Skeletal muscle tissue (tissue), 4 donors: Measurements from ENCODE around the gene AHCTF1. TPM values are rescaled to one million over a fixed set of nuclear protein-coding genes. Genes with fewer than 3 reads are reported as not detected.
"Not testable (repeated sequence)": the region's sequence is repeated elsewhere in the genome, so short reads cannot be mapped to it uniquely, and the experiment has no call there.

Experiments
- H3K27ac ChIP-seq: one replicate; pipeline ENCODE4 v1.7.0; 2013; ENCODE audit warnings: mild to moderate bottlenecking, low read depth, low read length, inconsistent platforms
- H3K27me3 ChIP-seq, 3 donors: one replicate each; pipeline ENCODE4 v1.7.0; 2013; ENCODE audit warnings: low read length in 3 of 3; ENCODE audit not compliant: control insufficient read depth in 3 of 3, insufficient read depth in 3 of 3
- H3K36me3 ChIP-seq, 3 donors: one replicate each; pipeline ENCODE4 v1.7.0; 2013; ENCODE audit warnings: low read length in 3 of 3; ENCODE audit not compliant: control insufficient read depth in 3 of 3, insufficient read depth in 3 of 3
- H3K4me1 ChIP-seq, 3 donors: one replicate each; pipeline ENCODE4 v1.7.0; 2013; ENCODE audit warnings: low read length in 3 of 3, mild to moderate bottlenecking in 3 of 3; ENCODE audit not compliant: control insufficient read depth in 3 of 3, insufficient read depth in 3 of 3
- H3K4me3 ChIP-seq, 3 donors: one replicate each; pipeline ENCODE4 v1.7.0; 2013; ENCODE audit warnings: low read length in 3 of 3
- H3K9ac ChIP-seq, 3 donors: one replicate each; pipeline ENCODE4 v1.7.0; 2013; ENCODE audit warnings: low read length in 3 of 3, mild to moderate bottlenecking in 3 of 3, moderate library complexity in 2 of 3, low read depth in 1 of 3
- H3K9me3 ChIP-seq, 3 donors: one replicate each; pipeline ENCODE4 v1.7.0; 2013; ENCODE audit warnings: low read length in 3 of 3; ENCODE audit not compliant: control insufficient read depth in 3 of 3
- total RNA-seq: library from RNA; depleted of rRNA; stranded (reverse); fragments of >200 nt; gene quantifications from one replicate; pipeline ENCODE4 v1.2.3, GENCODE V29; 2014
- donor health status: Osteomylitis.

AHCTF1 gene
- total RNA-seq, 1 donor from 2014 or later, result 19.3 TPM

DNA sequence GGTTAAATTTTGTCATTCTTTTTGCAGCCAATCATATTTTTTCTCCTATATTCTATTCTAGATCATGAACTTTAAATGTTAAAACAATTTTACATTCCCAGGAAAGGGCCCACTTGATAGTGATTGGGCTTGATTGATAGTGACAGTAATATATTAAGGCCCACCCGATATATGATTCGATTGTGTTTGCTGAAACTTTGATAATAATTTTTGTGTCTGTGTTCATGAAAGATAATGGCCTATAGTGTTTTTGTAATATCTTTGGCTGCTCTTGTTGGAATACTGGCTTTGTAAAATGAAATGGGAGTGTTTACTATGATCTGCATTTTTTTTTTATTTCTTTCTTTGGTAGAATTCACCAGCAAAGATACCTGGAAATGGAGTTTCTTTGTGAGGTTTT, 107.2 kb downstream of the AHCTF1 start:
- H3K36me3 ChIP-seq, result no peaks in the 10 kb centered on the region
- no peak overlapping the region for H3K27ac ChIP-seq
- H3K4me1 ChIP-seq, result peaks cover 0 to 6% (median 5%) of the 10 kb centered on the region in 3 donors
- H3K27me3 ChIP-seq, result no peaks in the 10 kb centered on the region
- no peak overlapping the region for H3K9ac ChIP-seq
- H3K4me3 ChIP-seq, result no peak overlapping the region
- peaks cover 0 to 4% (median 0%) of the 10 kb centered on the region in 3 donors for H3K9me3 ChIP-seq

- not testable (repeated sequence) for H3K27ac ChIP-seq, H3K9me3 ChIP-seq, H3K4me3 ChIP-seq, H3K27me3 ChIP-seq, H3K4me1 ChIP-seq, H3K36me3 ChIP-seq, H3K9ac ChIP-seq
Measured at GRCh38 chr1:246822154-246822553, 109.6 kb downstream of the AHCTF1 start.

DNA sequence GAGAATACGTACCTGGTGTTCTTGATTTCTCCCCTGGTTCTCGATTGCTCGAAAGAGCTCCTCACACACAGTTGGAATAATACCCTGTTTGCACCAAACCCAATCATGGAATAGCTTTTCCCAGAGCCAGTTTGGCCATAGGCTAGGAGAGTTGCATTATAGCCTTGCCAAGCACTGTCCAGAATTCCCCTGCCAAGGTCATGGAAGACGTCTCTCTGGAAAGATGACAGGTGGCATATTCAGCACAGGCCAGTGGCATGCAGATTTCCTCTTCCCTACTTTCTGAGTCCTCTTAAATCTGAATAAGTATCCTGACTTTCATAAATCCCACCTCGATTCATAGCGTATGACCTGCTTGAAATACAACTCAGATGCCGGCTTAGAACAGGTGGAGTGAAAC, 111.1 kb downstream of the AHCTF1 start:
- no peaks in the 10 kb centered on the region for H3K27me3 ChIP-seq
- no peak overlapping the region for H3K9ac ChIP-seq
- H3K4me1 ChIP-seq, result peaks cover 0 to 6% (median 5%) of the 10 kb centered on the region in 3 donors
- no peak overlapping the region for H3K27ac ChIP-seq
- no peaks in the 10 kb centered on the region for H3K9me3 ChIP-seq
- H3K36me3 ChIP-seq, result no peaks in the 10 kb centered on the region
- H3K4me3 ChIP-seq, result no peak overlapping the region

DNA sequence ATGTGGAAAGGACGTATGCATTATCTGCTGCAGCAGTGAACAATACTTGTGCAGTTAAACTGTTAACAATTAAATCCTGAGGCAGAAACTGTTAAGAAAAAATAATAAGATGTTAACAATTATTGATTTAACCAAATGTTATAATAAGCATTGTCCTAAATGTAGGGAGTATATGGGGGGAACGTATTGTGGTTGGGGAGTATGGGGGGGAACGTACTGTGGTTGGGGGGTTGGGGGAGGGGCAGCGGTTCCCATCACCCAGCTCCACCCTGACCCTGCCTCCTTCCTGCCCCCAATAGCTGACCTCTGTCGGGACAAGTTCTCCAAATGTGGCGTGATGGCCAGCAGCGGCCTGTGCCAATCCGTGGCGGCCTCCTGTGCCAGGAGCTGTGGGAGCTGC, 114.0 kb downstream of the AHCTF1 start:
- not testable (repeated sequence) for H3K9me3 ChIP-seq, H3K36me3 ChIP-seq, H3K27me3 ChIP-seq, H3K27ac ChIP-seq, H3K9ac ChIP-seq, H3K4me1 ChIP-seq, H3K4me3 ChIP-seq

DNA sequence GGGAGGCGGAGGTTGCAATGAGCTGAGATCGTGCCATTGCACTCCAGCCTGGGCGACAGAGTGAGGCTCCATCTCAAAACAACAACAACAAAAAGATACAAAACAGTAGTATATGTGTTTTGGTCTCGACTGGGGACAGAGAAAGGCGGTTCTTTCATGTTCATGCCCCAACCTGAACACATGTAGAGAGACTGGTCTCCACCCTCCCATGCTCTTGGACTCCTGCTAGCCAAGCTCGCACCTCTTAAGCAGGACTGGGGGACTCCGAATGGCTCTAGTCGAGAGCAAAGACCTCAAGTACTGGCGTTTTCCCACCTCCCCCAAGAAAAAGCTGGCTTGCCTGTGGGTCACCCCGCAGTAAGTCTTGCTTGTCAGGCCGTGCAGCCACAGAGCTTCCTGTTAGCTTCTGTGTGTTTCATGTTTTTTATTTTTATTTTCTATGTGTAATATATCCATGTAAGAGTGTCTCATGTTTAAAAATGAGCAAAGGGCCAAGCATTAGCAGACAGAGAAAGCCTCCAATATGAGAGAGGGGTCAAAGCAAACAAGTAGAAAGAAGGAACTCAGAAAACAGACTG, 116.0 kb downstream of the AHCTF1 start:
- Histone ChIP-seq H3K36me3 (no peaks in the 10 kb centered on the region), H3K27ac (no peak overlapping the region), H3K4me3 (no peak overlapping the region), H3K4me1 (peaks cover 0 to 4% (median 3%) of the 10 kb centered on the region in 3 donors), H3K9ac (no peak overlapping the region), H3K9me3 (no peaks in the 10 kb centered on the region), H3K27me3 (no peaks in the 10 kb centered on the region)

GRCh38 chr1:246814890-246815289, 116.9 kb downstream of the AHCTF1 start:
- Histone ChIP-seq H3K9ac (no peak overlapping the region), H3K27me3 (no peaks in the 10 kb centered on the region), H3K4me1 (no peaks in the 10 kb centered on the region), H3K4me3 (no peak overlapping the region), H3K27ac (no peak overlapping the region), H3K36me3 (no peaks in the 10 kb centered on the region), H3K9me3 (peaks cover 0 to 2% (median 0%) of the 10 kb centered on the region in 3 donors)

DNA sequence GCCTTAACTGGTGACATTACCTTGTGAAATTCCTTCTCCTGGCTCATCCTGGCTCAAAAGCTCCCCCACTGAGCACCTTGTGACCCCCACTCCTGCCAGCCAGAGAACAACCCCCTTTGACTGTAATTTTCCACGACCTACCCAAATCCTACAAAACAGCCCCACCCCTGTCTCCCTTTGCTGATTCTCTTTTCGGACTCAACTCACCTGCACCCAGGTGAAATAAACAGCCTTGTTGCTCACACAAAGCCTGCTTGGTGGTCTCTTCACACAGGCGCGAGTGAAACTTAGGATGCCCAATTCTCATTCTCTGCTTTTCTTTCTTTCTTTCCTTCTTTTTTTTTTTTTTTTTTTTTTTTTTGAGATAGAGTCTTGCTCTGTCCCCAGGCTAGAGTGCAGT, 118.4 kb downstream of the AHCTF1 start:
- H3K36me3 ChIP-seq, H3K4me1 ChIP-seq, H3K9me3 ChIP-seq, H3K27ac ChIP-seq, H3K27me3 ChIP-seq, H3K9ac ChIP-seq, H3K4me3 ChIP-seq: not testable (repeated sequence)

GRCh38 chr1:246811985-246812384, 119.8 kb downstream of the AHCTF1 start:
- no peaks in the 10 kb centered on the region for H3K27me3 ChIP-seq
- no peaks in the 10 kb centered on the region for H3K36me3 ChIP-seq
- H3K9ac ChIP-seq, result no peak overlapping the region
- no peaks in the 10 kb centered on the region for H3K4me1 ChIP-seq
- H3K4me3 ChIP-seq, result no peak overlapping the region
- H3K9me3 ChIP-seq, result peaks cover 0 to 2% (median 0%) of the 10 kb centered on the region in 3 donors
- H3K27ac ChIP-seq, result no peak overlapping the region

GRCh38 chr1:246809473-246809872, 122.3 kb downstream of the AHCTF1 start:
- H3K4me3 ChIP-seq, result no peak overlapping the region
- no peaks in the 10 kb centered on the region for H3K27me3 ChIP-seq
- H3K9ac ChIP-seq, result no peak overlapping the region
- no peaks in the 10 kb centered on the region for H3K4me1 ChIP-seq
- no peak overlapping the region for H3K27ac ChIP-seq
- no peaks in the 10 kb centered on the region for H3K36me3 ChIP-seq
- H3K9me3 ChIP-seq, result peaks cover 0 to 2% (median 0%) of the 10 kb centered on the region in 3 donors

GRCh38 chr1:246805135-246805716, 126.5 kb downstream of the AHCTF1 start:
- Histone ChIP-seq H3K4me3 (no peak overlapping the region), H3K27me3 (no peaks in the 10 kb centered on the region), H3K9ac (no peak overlapping the region), H3K4me1 (no peaks in the 10 kb centered on the region), H3K27ac (no peak overlapping the region), H3K9me3 (no peaks in the 10 kb centered on the region), H3K36me3 (no peaks in the 10 kb centered on the region)
